Measurements from ENCODE around the gene ZBTB20.

ZBTB20 gene

GRCh38 chr3:114290911-114291901, 855.9 kb downstream of the ZBTB20 start (continued):
- TF ChIP-seq POU6F1 (CRISPR knock-in tag; IDR thresholded peaks at IDR 0.05; ENCODE audit: borderline replicate concordance, low read depth) (no peak), SNAI2 (CRISPR knock-in tag; IDR thresholded peaks at IDR 0.05) (no peak), BACH2 (CRISPR knock-in tag; IDR thresholded peaks at IDR 0.05; ENCODE audit: borderline replicate concordance) (no peak)

GRCh38 chr3:114286266-114286665, 860.8 kb downstream of the ZBTB20 start:
- ATAC-seq = no peak
- TF ChIP-seq ESRRG (CRISPR knock-in tag; IDR thresholded peaks at IDR 0.05) = no peak
- no peak for TF ChIP-seq TOX (CRISPR knock-in tag; IDR thresholded peaks at IDR 0.05; ENCODE audit: borderline replicate concordance)
- no peak for TF ChIP-seq ZC3H10 (CRISPR knock-in tag; IDR thresholded peaks at IDR 0.05)
- no peak for TF ChIP-seq ZNF565 (CRISPR knock-in tag; conservative IDR thresholded peaks at IDR 0.05; ENCODE audit: low read depth)
- no peak for TF ChIP-seq SNAI2 (CRISPR knock-in tag; IDR thresholded peaks at IDR 0.05)
- no peak for TF ChIP-seq ZNF70 (CRISPR knock-in tag; IDR thresholded peaks at IDR 0.05)
- TF ChIP-seq CSDC2 (CRISPR knock-in tag; IDR thresholded peaks at IDR 0.05) = no peak
- no peak for TF ChIP-seq RARB (CRISPR knock-in tag; IDR thresholded peaks at IDR 0.05)
- no peak for TF ChIP-seq BACH2 (CRISPR knock-in tag; IDR thresholded peaks at IDR 0.05; ENCODE audit: borderline replicate concordance)
- TF ChIP-seq ZFP30 (CRISPR knock-in tag; IDR thresholded peaks at IDR 0.05) = no peak
- no peak for TF ChIP-seq CREB5 (CRISPR knock-in tag; IDR thresholded peaks at IDR 0.05; ENCODE audit: low read depth)
- no peak for TF ChIP-seq PATZ1 (CRISPR knock-in tag; IDR thresholded peaks at IDR 0.05; ENCODE audit: borderline replicate concordance)
- no peak for TF ChIP-seq PPARA (CRISPR knock-in tag; IDR thresholded peaks at IDR 0.05; ENCODE audit: borderline replicate concordance)
- TF ChIP-seq TSHZ2 (CRISPR knock-in tag; IDR thresholded peaks at IDR 0.05) = no peak
- no peak for TF ChIP-seq OSR1 (CRISPR knock-in tag; IDR thresholded peaks at IDR 0.05)
- TF ChIP-seq TCF4 (CRISPR knock-in tag; IDR thresholded peaks at IDR 0.05; ENCODE audit: borderline replicate concordance) = no peak
- TF ChIP-seq ZNF8 (CRISPR knock-in tag; IDR thresholded peaks at IDR 0.05) = no peak
- TF ChIP-seq ARNTL (CRISPR knock-in tag; IDR thresholded peaks at IDR 0.05; ENCODE audit: borderline replicate concordance, low read depth) = no peak

- no peak for ATAC-seq
- TF ChIP-seq RARB (CRISPR knock-in tag; IDR thresholded peaks at IDR 0.05) (no peak), ZNF70 (CRISPR knock-in tag; IDR thresholded peaks at IDR 0.05) (no peak), ZNF565 (CRISPR knock-in tag; conservative IDR thresholded peaks at IDR 0.05; ENCODE audit: low read depth) (no peak), POU6F1 (CRISPR knock-in tag; IDR thresholded peaks at IDR 0.05; ENCODE audit: borderline replicate concordance, low read depth) (no peak), ZFP30 (CRISPR knock-in tag; IDR thresholded peaks at IDR 0.05) (no peak), PATZ1 (CRISPR knock-in tag; IDR thresholded peaks at IDR 0.05; ENCODE audit: borderline replicate concordance) (no peak), GLIS3 (CRISPR knock-in tag; IDR thresholded peaks at IDR 0.05) (no peak), ZFP3 (CRISPR knock-in tag; IDR thresholded peaks at IDR 0.05) (no peak), BACH2 (CRISPR knock-in tag; IDR thresholded peaks at IDR 0.05; ENCODE audit: borderline replicate concordance) (no peak), TOX (CRISPR knock-in tag; IDR thresholded peaks at IDR 0.05; ENCODE audit: borderline replicate concordance) (no peak), ISL1 (CRISPR knock-in tag; IDR thresholded peaks at IDR 0.05) (no peak), TCF4 (CRISPR knock-in tag; IDR thresholded peaks at IDR 0.05; ENCODE audit: borderline replicate concordance) (no peak), CSRNP3 (CRISPR knock-in tag; IDR thresholded peaks at IDR 0.05) (no peak), ESRRG (CRISPR knock-in tag; IDR thresholded peaks at IDR 0.05) (no peak), CSDC2 (CRISPR knock-in tag; IDR thresholded peaks at IDR 0.05) (no peak)
Measured at GRCh38 chr3:114285648-114286230, 861.3 kb downstream of the ZBTB20 start.

Measured in SK-N-SH treated with all-trans-retinoic acid at 6 μM for 48 hours (cell line).